Left kidney (tissue), 2 donors: Measurements from ENCODE around the gene RNF220. TPM values are rescaled to one million over a fixed set of nuclear protein-coding genes. Genes with fewer than 3 reads are reported as not detected.
"Not testable (repeated sequence)": the region's sequence is repeated elsewhere in the genome, so short reads cannot be mapped to it uniquely, and the experiment has no call there.

ENCODE experiments used
- DNase-seq: peaks from one replicate; pipeline ENCODE4 v3.0.0-alpha.2; 2013
- polyA plus RNA-seq: library from polyadenylated mRNA; unstranded; fragments of 120-200 nt; gene quantifications from one replicate; pipeline ENCODE4 v1.2.1, GENCODE V29; 2013; ENCODE audit not compliant: insufficient read length

The RNF220 gene
- polyA plus RNA-seq, 1 donor, result 80.5 TPM

DNA sequence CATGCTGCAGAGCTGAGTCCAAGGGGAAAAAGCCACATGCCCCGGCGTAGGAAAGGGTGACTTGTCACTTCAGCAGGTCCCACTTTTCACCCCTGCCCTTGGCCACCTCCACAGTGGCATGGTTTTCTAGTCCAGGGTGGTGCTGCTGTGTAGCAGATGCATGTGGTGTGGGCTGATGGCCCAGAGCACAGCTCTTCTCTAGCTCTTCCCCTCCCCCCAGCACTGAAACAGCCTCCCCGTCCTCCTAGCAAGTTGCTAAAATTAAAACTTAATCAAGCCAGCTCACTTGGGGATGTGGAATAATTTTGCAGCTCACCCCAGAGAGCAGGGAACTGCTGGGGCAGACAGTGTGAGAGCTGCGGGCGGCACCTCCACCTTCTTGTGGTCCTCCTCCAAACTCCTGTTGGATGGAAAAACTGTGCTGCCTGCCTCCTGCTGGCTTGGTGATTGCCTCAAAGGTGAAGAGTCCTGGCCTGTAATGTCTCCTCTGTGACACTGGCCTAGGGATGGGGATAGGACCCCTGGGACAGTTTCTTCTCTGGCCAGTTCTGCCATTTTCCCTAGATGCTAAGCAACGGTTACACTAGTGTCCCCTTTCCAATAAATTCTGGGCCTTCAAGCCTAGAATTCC lies 91.6 kb downstream of the RNF220 start:
- no peak for DNase-seq

GRCh38 chr1:44497422-44498170 lies 92.5 kb downstream of the RNF220 start:
- no peak for DNase-seq

GRCh38 chr1:44499306-44499705 lies 94.3 kb downstream of the RNF220 start:
- no peak for DNase-seq

DNA sequence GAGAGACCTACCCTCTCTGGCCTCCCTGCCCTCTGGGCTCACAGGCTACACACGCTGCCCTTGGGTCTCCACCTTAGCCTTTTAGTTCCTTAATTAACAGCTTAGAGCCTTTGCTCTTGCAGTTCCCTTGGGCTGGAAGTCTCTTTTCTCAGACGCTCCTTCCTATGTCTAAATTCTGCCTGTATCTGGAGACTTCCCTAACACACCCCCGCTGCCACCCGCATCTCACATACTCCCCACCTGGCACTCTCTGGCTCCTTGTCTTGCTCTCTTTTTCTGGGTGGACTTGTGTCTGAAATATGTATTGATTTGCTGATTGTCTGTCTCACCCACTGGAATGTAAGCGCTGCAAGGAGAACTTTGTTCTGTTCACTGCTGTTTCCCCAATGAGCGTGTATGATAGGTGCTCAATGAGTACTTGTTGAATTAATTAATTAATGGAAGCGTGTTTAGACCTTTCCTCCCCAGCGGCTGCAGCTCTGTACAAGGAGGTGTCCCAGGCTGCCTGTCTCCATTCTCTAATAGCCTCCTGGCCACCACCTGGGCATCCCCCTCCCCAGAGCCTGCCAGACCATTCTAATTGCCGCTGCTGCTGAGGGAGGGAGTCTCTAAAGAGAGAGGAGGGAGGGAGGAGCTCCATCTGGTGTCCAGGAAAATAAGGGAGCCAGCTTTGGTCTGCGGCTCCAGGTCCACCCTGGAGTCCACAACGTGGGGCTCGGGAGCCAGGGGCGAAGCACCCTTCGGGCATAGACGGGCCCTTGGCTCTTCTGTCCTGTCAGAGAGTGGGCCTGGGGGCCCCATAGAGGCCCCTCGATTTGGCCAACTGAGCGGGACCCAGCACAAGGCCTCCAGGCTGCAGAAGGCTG lies 95.4 kb downstream of the RNF220 start:
- no peak for DNase-seq

DNA sequence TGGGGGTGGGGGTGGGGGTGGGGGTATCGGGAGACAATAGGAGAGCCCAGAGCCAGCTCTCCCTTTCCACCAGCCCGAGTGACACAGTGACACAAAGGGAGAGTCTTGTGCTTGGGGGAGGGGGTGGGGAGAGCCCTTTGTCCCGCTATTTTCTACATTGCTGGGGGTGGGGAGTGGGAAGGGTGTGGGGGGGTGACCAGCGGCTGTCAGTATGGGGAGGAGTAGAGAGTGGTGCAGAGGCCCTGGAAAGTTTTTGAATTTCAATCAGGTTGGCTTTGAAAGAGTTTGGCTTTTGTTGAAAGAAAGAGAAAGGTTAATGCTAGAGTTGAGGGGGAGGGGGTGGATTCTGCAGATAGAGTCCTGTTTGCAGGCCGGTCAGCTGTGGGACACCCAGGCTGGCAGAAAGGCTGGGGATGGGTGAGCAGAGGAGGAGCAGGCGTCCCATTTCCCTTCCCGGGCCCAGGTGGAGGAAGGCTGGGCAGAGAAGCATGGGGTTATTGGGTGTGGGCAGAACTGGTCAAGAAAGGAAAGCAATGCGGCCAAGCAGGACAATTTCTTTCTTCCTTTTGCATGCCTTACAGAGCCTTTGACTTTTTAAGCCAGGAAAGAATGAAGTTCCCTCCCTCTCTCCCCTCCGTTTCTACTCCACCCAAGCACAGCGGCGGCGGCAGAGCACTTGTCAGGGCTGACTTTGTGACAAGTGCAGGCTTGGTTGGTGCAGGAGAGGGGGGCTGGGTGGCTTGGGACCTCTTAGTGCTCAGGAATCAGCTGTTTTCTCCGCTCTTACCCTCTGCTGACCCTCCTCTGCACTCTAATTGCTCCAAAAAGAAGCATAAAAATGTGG lies 96.2 kb downstream of the RNF220 start:
- DNase-seq, result no peak

DNA sequence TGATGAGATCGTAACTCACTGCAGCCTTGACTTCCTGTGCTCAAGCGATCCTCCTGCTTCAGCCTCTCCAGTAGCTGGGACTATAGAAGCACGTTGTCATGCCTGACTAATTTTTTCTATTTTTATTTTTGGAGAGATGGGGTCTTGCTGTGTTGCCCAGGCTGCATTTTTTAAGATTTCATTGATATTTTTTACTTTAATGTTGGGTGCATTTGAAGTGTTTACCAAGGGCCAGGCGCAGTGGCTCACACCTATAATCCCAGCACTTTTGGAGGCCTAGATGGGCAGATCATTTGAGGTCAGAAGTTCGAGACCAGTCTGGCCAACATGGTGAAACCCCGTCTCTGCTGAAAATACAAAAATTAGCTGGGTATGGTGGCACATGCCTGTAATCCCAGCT lies 97.8 kb downstream of the RNF220 start:
- DNase-seq, result not testable (repeated sequence)

DNA sequence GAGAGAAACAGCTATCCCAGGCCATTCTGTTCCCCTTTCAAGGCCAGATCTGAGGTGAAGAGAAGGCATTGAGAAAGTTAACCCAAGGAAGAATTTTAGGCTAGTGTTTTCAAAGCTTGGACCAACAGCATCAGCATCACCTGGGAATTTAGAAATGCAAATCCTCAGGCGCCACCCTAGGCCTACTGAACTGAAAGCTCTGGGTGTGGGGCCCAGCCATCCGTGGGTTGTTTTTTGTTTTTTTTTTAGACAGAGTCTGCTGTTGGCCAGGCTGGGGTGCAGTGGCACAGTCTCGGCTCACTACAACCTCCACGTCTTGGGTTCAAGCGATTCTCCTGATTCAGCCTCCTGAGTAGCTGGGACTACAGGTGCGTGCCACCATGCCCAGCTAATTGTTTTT lies 98.6 kb downstream of the RNF220 start:
- no peak for DNase-seq

GRCh38 chr1:44505210-44505993 lies 100.3 kb downstream of the RNF220 start:
- DNase-seq, result no peak

DNA sequence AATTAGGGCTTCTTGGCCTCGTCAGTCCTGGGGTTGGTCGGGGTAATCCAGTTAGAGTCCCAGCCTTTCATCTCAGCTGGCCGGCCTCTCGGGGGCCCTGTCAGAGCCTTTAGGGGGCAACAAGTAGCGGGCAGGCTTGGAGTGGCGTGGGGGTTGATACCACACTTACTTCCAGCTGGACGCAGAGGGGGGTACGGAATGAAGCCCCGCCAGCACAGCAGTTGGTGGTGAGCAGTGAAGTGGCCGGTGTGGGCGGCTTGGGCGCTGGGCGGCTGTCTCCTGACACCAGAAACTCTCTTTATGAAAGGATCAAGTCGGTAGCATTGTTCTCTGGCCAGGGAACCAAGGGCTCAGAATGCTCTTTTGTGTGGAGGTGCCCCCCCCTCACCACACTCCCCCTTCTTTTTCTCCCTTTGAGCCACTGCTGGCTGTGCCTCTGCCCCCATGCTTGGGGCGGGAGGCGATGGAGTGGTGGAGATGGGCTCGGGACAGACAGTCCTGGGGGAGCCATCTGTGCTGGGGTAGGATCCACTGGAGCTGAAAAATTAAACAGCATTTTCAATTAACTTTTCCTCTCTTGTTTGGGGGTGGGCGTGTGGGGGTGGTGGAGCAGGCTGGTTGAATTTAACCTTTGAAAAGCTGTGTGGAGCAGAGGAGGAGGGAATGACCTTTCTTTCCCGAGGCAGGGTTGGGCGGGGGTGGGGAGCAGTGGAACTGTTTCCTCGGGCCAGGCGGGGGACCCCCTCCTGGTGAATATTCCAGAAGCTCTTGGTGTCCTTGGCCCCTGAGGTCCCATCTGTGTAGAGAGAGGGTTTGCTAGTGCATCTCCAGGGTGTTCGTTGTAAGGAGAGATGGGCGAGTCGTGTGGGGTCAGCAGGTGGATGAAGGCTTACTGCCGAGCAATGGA lies 102.7 kb downstream of the RNF220 start:
- no peak for DNase-seq

- DNase-seq, result no peak
These were observed 103.3 kb downstream of the RNF220 start for GRCh38 chr1:44508397-44508745.

- no peak for DNase-seq
These were observed 106.3 kb downstream of the RNF220 start for GRCh38 chr1:44511363-44511762.

DNA sequence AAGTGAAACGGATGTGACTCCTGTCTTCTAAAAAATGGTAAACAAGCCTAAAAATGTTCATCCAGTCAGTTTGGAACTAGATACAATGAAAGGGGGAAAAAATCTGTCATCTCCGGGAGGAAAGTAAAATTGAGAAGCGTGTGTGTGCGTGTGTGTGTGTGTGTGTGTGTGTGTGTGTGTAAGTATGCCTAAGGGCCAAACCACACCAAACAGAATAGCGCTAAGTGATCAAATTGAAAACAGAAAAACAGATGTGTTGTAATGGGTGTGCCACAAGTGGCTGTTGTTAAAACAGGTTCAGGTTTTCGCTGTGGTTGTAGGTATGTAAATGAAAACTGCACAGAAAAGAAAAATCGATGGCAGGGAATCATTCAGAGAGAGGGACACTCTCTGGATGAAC lies 106.7 kb downstream of the RNF220 start:
- DNase-seq, result no peak

DNA sequence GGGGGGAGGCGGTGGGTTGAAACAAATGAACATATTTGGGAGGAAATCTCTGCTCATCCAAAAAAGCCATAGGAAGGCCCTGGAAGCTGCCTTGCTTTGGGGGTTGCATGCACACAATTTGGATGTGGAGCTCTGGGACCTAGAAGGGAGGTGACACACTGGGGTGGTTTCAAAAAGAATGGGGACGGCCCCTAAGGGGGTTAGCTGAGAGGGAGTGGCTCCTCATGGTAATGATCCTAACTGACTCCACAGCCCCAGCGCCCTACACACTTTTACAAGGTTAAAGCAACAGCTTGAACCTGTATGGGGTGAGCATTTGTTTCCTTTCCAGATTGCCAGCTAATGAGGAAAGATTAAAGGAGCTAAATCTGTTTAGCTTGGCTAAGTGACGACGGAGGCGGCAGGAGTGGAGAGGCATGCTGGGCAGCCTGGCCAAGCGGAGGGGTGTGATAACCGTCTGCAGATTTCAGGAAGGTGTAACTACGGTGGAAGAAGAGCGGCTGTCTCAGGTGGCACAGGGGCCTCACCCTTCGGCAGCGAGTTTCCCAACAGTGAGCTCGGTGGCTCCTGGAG lies 107.3 kb downstream of the RNF220 start:
- DNase-seq, result no peak

GRCh38 chr1:44513111-44513510 lies 108.1 kb downstream of the RNF220 start:
- DNase-seq, result no peak

DNA sequence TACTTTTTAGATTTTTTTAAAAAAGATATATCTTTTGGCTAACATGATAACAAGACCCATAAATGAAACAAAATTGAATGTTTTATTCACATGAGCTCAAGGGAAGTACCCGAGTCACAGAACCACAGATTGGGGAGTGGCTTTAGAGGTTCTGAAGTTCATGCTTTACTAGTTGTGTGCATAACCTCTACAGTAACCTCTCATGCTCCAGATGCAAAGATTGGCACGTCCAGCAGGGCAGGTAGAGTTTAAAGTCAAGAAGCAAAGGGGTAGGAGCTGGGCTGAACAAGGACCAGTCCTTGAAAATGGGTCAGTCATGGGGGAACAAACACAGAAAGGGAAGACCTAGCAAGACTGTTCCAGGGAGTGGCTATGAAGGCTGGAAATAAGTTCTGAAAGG lies 109.6 kb downstream of the RNF220 start:
- no peak for DNase-seq

DNA sequence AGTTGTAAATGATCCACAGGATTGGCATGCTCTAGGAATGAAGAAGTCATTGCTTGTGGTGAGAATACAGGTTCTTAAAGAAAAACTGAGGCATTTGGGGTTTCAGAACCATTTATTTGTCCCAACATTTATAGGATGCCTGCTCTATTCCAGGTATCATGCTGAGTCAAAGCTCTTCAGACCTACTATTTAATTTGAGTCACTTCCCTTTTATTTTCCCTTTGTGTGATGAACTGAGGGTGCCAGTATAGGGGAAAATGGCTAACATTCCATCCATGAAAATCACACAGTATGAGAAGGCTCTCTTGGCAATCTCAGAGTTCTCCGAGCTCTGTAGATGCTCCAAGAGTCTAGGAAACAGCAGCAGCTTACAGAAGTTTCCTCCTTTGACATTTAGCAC lies 110.4 kb downstream of the RNF220 start:
- no peak for DNase-seq

DNA sequence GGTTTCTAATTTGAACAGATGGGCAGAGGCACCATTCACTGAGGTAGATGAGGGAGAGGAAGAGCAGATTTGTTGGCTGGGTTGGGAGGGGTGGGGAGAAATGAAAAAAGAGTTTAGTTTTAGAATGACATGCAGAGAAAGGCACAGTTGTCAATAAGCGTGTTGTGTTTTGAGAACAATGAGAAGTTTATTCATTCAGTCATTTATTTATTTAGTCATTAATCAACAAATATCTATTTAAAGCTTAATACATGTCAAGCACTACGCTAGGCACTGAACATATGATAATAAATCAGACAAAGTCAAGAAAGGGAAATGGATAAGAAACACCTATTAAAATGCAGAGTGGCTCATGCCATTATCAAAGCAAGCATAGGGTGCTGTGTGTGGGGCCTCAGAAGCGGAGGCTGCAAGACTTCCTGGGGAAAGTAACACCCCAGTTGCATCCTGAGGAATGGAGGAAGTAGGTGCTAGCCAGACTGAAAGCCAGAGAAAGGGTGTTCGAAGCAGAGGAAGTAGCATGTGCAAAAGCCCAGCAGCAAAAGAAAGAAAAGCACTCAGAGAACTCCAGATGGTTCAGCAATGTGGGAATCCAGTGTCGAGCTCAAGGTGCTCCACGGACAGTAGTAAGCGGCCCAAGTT lies 114.1 kb downstream of the RNF220 start:
- no peak for DNase-seq

GRCh38 chr1:44521378-44522080 lies 116.5 kb downstream of the RNF220 start:
- DNase-seq, result no peak
